ENCODE results near the gene APC.
A peak's percentile ranks its signal among the peaks of the same experiment; 100 is the strongest.
"Not testable (repeated sequence)": the region's sequence is repeated elsewhere in the genome, so short reads cannot be mapped to it uniquely, and the experiment has no call there.

The APC gene

GRCh38 chr5:112716895-112717294 is 20.8 kb upstream of the APC start:
- not testable (repeated sequence) for DNase-seq (ENCODE audit: low read depth)

GRCh38 chr5:112717506-112718082 is 20.1 kb upstream of the APC start:
- no peak for DNase-seq (ENCODE audit: low read depth)

- no peak for DNase-seq (ENCODE audit: low read depth)
Measured at GRCh38 chr5:112718344-112718743, 19.3 kb upstream of the APC start.

- DNase-seq (ENCODE audit: low read depth), result no peak
Measured at GRCh38 chr5:112720576-112720975, 17.1 kb upstream of the APC start.

GRCh38 chr5:112724901-112725300 is 12.8 kb upstream of the APC start:
- no peak for DNase-seq (ENCODE audit: low read depth)

- no peak for DNase-seq (ENCODE audit: low read depth)
Measured at GRCh38 chr5:112729630-112730029, 8.1 kb upstream of the APC start.

GRCh38 chr5:112732131-112732530 is 5.6 kb upstream of the APC start:
- no peak for DNase-seq (ENCODE audit: low read depth)

- no peak for DNase-seq (ENCODE audit: low read depth)
Measured at GRCh38 chr5:112733586-112733985, 4.1 kb upstream of the APC start.

- no peak for DNase-seq (ENCODE audit: low read depth)
Measured at GRCh38 chr5:112734597-112734996, 3.1 kb upstream of the APC start.

GRCh38 chr5:112735702-112736101 is 2.0 kb upstream of the APC start:
- peak; percentile 36 for DNase-seq (ENCODE audit: low read depth)

GRCh38 chr5:112737070-112737462 is 619 bp upstream of the APC start:
- DNase-seq (ENCODE audit: low read depth), result no peak

- no peak for DNase-seq (ENCODE audit: low read depth)
Measured at GRCh38 chr5:112738191-112738560, 491 bp downstream of the APC start.

- no peak for DNase-seq (ENCODE audit: low read depth)
Measured at GRCh38 chr5:112742424-112742823, 4.7 kb downstream of the APC start.

GRCh38 chr5:112743631-112744030 is 5.9 kb downstream of the APC start:
- no peak for DNase-seq (ENCODE audit: low read depth)

- no peak for DNase-seq (ENCODE audit: low read depth)
Measured at GRCh38 chr5:112752335-112752734, 14.7 kb downstream of the APC start.

- no peak for DNase-seq (ENCODE audit: low read depth)
Measured at GRCh38 chr5:112755703-112756102, 18.0 kb downstream of the APC start.

- peak; percentile 38 for DNase-seq (ENCODE audit: low read depth)
Measured at GRCh38 chr5:112757468-112758208, 20.0 kb downstream of the APC start.

GRCh38 chr5:112758676-112759075 is 21.0 kb downstream of the APC start:
- DNase-seq (ENCODE audit: low read depth), result no peak

GRCh38 chr5:112762113-112762810 is 24.6 kb downstream of the APC start:
- DNase-seq (ENCODE audit: low read depth), result no peak

- DNase-seq (ENCODE audit: low read depth), result no peak
Measured at GRCh38 chr5:112763165-112763564, 25.5 kb downstream of the APC start.

- DNase-seq (ENCODE audit: low read depth), result no peak
Measured at GRCh38 chr5:112772124-112772523, 34.4 kb downstream of the APC start.

GRCh38 chr5:112776301-112776856 is 38.7 kb downstream of the APC start:
- DNase-seq (ENCODE audit: low read depth), result peak; percentile 92

GRCh38 chr5:112779531-112779930 is 41.8 kb downstream of the APC start:
- peak; percentile 87 for DNase-seq (ENCODE audit: low read depth)
